ENCODE results near the gene PHC1. TPM values are rescaled to one million over a fixed set of nuclear protein-coding genes. Genes with fewer than 3 reads are reported as not detected.

PHC1 gene
- total RNA-seq, 1 experiment from 2014 or later, result 568 TPM

DNA sequence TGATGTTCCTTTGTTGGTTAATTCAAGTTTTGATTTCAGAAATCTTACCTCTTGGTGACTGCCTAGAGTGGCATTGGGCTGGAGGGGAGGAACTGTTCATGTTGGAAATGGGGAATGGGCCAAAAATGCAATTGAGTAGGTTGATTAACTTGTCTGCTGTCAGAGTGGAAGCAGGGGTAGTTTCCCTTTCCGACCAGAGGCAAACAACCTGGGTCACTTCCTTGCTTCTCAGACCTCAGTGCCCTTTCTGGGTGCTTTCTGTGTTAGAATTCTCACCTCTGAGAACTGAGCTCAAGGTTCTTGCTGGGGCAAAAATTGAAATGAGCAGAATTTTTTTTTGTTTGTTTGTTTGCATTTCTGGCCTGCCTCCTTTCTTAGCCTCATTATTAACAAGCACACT is 37.4 kb downstream of the PHC1 start:
- no peak overlapping the region for H2BK120ac ChIP-seq (ENCODE audit: low read depth, low read length, poor library complexity, severe bottlenecking)
- H3K4me1 Mint-ChIP-seq, result peaks cover 11 to 15% of the 10 kb centered on the region in 2 experiments

More for the DNA sequence above, 37.4 kb downstream of the PHC1 start:
- Histone ChIP-seq H3K4ac (ENCODE audit: low read depth, low read length) (no peak overlapping the region), H2AFZ (ENCODE audit: low read length) (no peak overlapping the region), H4K91ac (ENCODE audit: insufficient read length, low read depth, low read length) (no peak overlapping the region), H2BK12ac (ENCODE audit: insufficient read length, low read depth, low read length) (no peak overlapping the region), H3K4me1 (ENCODE audit: insufficient read depth, low read length) (no peaks in the 10 kb centered on the region), H3K79me1 (ENCODE audit: insufficient read depth, low read depth, low read length, poor library complexity, severe bottlenecking) (peaks cover 5% of the 10 kb centered on the region), H3K9me3 (ENCODE audit: control insufficient read depth, low read depth, low read length) (peaks cover 25% of the 10 kb centered on the region), H3K14ac (ENCODE audit: insufficient read depth, low read length) (no peak overlapping the region), H3K23me2 (ENCODE audit: insufficient read length, low read depth, low read length, poor library complexity, severe bottlenecking) (peaks cover 14% of the 10 kb centered on the region), H2BK5ac (ENCODE audit: insufficient read length, low read length) (no peak overlapping the region), H3K4me2 (ENCODE audit: insufficient read depth, insufficient read length, low read length) (no peak overlapping the region), H3K9ac (ENCODE audit: extremely low read depth, insufficient read length, low read length) (no peak overlapping the region), H3T11ph (ENCODE audit: low read length) (no peak overlapping the region), H3K18ac (ENCODE audit: insufficient read length, low read depth, low read length) (no peak overlapping the region), H4K20me1 (ENCODE audit: control insufficient read depth, insufficient read depth, insufficient read length) (no peaks in the 10 kb centered on the region), H2BK15ac (ENCODE audit: low read depth, low read length) (no peak overlapping the region), H3K27me3 (ENCODE audit: insufficient read depth, low read length) (no peaks in the 10 kb centered on the region), H3K79me2 (ENCODE audit: insufficient read depth, low read length) (peaks cover 14% of the 10 kb centered on the region; the same call in 1 of the 2 replicates), H4K8ac (replicated peaks; ENCODE audit: insufficient read length, low read depth, low read length) (no peak overlapping the region), H3K27ac (ENCODE audit: insufficient read length, low read depth, low read length) (no peak overlapping the region), H3K56ac (ENCODE audit: insufficient read length, low read depth, low read length) (no peak overlapping the region), H3K23ac (ENCODE audit: insufficient read length, low read depth, low read length) (no peak overlapping the region), H2BK20ac (ENCODE audit: low read depth, low read length, poor library complexity, severe bottlenecking) (no peak overlapping the region), H2AK5ac (ENCODE audit: insufficient read length, low read length) (no peak overlapping the region), H4K5ac (ENCODE audit: insufficient read length, low read depth, low read length) (no peak overlapping the region)
- WGBS (ENCODE audit: extremely low coverage, insufficient read length, low lambda C conversion rate), result no CpG with 5 or more reads among the region's 1 CpG
- no peak overlapping the region for H3K27ac Mint-ChIP-seq
- peaks cover 20 to 44% (median 41%) of the 10 kb centered on the region in 3 experiments for H3K36me3 Mint-ChIP-seq (ENCODE audit: insufficient read depth in 1 of 3, low read depth in 3 of 3)
- peak overlapping the region in 1 of 2 experiments; percentile 50; a peak in 1 of 5 replicates for H3K4me3 Mint-ChIP-seq
- H3K9me3 Mint-ChIP-seq, result peaks cover 14 to 16% of the 10 kb centered on the region in 2 experiments
- TF ChIP-seq, protein P1, sequence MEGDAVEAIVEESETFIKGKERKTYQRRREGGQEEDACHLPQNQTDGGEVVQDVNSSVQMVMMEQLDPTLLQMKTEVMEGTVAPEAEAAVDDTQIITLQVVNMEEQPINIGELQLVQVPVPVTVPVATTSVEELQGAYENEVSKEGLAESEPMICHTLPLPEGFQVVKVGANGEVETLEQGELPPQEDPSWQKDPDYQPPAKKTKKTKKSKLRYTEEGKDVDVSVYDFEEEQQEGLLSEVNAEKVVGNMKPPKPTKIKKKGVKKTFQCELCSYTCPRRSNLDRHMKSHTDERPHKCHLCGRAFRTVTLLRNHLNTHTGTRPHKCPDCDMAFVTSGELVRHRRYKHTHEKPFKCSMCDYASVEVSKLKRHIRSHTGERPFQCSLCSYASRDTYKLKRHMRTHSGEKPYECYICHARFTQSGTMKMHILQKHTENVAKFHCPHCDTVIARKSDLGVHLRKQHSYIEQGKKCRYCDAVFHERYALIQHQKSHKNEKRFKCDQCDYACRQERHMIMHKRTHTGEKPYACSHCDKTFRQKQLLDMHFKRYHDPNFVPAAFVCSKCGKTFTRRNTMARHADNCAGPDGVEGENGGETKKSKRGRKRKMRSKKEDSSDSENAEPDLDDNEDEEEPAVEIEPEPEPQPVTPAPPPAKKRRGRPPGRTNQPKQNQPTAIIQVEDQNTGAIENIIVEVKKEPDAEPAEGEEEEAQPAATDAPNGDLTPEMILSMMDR (conservative IDR thresholded peaks at IDR 0.05), result no peak
- no peak for DNase-seq
- no peaks in the 10 kb centered on the region; the same call in 1 of the 2 replicates for H3K27me3 Mint-ChIP-seq (ENCODE audit: low read depth)

Data from H9 (cell line).